Measurements from ENCODE around the gene LYAR.

LYAR gene

DNA sequence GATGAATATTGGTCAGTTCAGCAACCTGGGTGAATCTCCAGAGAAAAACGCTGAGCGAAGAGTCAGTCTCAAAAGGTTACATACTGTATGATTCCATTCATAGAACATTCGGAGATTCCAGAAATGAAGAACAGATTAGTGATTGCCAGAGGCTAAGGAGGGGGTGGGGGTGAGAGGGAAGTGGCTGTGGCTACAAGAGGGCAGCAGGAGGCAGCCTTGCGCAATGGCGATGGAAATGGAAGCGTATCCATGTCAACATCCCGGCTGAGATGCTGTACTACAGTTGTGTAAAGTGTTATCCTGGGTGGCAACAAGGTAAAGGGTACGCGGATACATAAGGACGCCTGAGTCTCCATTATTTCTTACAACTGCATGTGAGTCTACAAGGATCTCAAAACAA lies 18.0 kb downstream of the LYAR start:
- Histone ChIP-seq H3K9ac (no peak overlapping the region), H4K20me1 (ENCODE audit: insufficient read depth) (no peaks in the 10 kb centered on the region), H3K4me2 (no peak overlapping the region), H3K36me3 (ENCODE audit: insufficient read depth) (no peaks in the 10 kb centered on the region), H3K4me1 (ENCODE audit: low read depth, poor library complexity, severe bottlenecking) (no peaks in the 10 kb centered on the region), H3K27ac (no peak overlapping the region), H2AFZ (ENCODE audit: low read depth) (no peak overlapping the region), H3K79me2 (ENCODE audit: insufficient read depth, low read depth) (no peaks in the 10 kb centered on the region), H3K4me3 (IDR thresholded peaks at IDR 0.05; ENCODE audit: insufficient read depth, low read depth, low read length) (no peak overlapping the region), H3K27me3 (ENCODE audit: insufficient read depth, low read depth) (no peaks in the 10 kb centered on the region)
- TF ChIP-seq, protein P1, sequence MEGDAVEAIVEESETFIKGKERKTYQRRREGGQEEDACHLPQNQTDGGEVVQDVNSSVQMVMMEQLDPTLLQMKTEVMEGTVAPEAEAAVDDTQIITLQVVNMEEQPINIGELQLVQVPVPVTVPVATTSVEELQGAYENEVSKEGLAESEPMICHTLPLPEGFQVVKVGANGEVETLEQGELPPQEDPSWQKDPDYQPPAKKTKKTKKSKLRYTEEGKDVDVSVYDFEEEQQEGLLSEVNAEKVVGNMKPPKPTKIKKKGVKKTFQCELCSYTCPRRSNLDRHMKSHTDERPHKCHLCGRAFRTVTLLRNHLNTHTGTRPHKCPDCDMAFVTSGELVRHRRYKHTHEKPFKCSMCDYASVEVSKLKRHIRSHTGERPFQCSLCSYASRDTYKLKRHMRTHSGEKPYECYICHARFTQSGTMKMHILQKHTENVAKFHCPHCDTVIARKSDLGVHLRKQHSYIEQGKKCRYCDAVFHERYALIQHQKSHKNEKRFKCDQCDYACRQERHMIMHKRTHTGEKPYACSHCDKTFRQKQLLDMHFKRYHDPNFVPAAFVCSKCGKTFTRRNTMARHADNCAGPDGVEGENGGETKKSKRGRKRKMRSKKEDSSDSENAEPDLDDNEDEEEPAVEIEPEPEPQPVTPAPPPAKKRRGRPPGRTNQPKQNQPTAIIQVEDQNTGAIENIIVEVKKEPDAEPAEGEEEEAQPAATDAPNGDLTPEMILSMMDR (conservative IDR thresholded peaks at IDR 0.05; ENCODE audit: low read depth, low read length), result no peak

DNA sequence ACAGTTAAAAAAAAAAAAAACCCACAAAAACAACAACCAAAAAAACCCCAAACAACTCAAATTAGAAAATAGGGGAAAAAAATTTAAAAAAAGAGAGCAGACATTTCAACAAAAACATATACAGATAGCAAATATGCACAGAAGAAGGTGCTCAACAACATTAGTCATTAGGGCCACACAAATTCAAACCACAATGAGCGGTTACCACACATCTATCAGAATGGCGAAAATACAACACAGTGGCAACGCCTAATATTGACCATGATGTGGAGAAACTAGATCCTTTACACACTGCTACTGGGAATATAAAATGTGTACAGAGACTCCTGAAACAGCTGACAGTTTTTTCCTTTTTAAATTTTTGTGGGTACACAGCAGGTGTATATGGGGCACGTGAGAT lies 19.4 kb downstream of the LYAR start:
- H3K27ac ChIP-seq, result no peak overlapping the region
- no peak overlapping the region for H3K4me2 ChIP-seq
- no peaks in the 10 kb centered on the region for H3K79me2 ChIP-seq (ENCODE audit: insufficient read depth, low read depth)
- no peaks in the 10 kb centered on the region for H3K36me3 ChIP-seq (ENCODE audit: insufficient read depth)
- TF ChIP-seq, protein P1 (conservative IDR thresholded peaks at IDR 0.05; ENCODE audit: low read depth, low read length), result no peak
- no peak overlapping the region for H2AFZ ChIP-seq (ENCODE audit: low read depth)
- H3K27me3 ChIP-seq (ENCODE audit: insufficient read depth, low read depth), result no peaks in the 10 kb centered on the region
- H3K4me3 ChIP-seq (IDR thresholded peaks at IDR 0.05; ENCODE audit: insufficient read depth, low read depth, low read length), result no peak overlapping the region
- H3K9ac ChIP-seq, result no peak overlapping the region
- no peaks in the 10 kb centered on the region for H3K4me1 ChIP-seq (ENCODE audit: low read depth, poor library complexity, severe bottlenecking)
- H4K20me1 ChIP-seq (ENCODE audit: insufficient read depth), result no peaks in the 10 kb centered on the region

DNA sequence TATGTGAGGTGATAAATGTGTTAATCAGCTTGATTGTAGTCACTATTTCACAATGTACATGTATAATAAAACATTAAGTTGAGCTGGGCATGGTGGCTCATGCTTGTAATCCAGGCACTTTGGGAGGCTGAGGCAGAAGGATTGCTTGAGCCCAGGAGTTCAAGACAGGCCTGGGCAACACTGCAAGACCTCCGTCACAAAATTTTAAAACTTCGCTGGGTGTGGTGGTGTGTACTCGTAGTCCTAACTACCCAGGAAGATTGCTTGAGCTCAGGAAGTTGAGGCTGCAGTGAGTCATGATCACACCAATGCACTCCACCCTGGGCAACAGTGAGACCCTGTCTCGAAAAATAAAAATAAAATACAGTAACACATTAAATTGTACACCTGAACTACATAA lies 20.1 kb downstream of the LYAR start:
- Histone ChIP-seq H3K36me3 (ENCODE audit: insufficient read depth) (no peaks in the 10 kb centered on the region), H3K27ac (no peak overlapping the region), H3K4me1 (ENCODE audit: low read depth, poor library complexity, severe bottlenecking) (no peaks in the 10 kb centered on the region), H3K4me3 (IDR thresholded peaks at IDR 0.05; ENCODE audit: insufficient read depth, low read depth, low read length) (no peak overlapping the region), H3K79me2 (ENCODE audit: insufficient read depth, low read depth) (no peaks in the 10 kb centered on the region), H2AFZ (ENCODE audit: low read depth) (no peak overlapping the region), H3K9ac (no peak overlapping the region), H3K27me3 (ENCODE audit: insufficient read depth, low read depth) (no peaks in the 10 kb centered on the region), H4K20me1 (ENCODE audit: insufficient read depth) (no peaks in the 10 kb centered on the region), H3K4me2 (no peak overlapping the region)
- TF ChIP-seq, protein P1 (conservative IDR thresholded peaks at IDR 0.05; ENCODE audit: low read depth, low read length), result no peak

DNA sequence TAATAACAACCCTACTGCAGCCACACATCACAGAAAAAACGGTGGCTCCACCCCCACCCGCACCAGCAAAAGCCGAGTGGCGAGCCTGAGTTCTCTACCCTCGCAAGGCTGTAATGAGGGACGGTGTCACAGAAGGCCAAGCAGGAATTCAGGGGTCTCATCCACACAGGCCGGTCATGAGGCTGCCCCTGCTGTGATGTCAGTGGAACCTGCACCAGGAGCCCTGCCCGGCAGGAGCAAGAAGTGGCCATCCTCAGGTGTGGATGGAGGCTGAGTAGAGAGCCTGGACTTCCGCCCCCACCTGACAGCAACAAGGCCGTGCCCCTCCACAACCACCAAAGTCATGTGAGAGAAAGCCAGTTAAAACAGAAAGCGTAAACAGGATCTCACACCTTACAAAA lies 20.6 kb downstream of the LYAR start:
- H3K4me2 ChIP-seq, result no peak overlapping the region
- H3K27ac ChIP-seq, result no peak overlapping the region
- H3K9ac ChIP-seq, result no peak overlapping the region
- H3K27me3 ChIP-seq (ENCODE audit: insufficient read depth, low read depth), result no peaks in the 10 kb centered on the region
- TF ChIP-seq, protein P1 (conservative IDR thresholded peaks at IDR 0.05; ENCODE audit: low read depth, low read length), result no peak
- no peaks in the 10 kb centered on the region for H3K79me2 ChIP-seq (ENCODE audit: insufficient read depth, low read depth)
- H4K20me1 ChIP-seq (ENCODE audit: insufficient read depth), result no peaks in the 10 kb centered on the region
- no peaks in the 10 kb centered on the region for H3K36me3 ChIP-seq (ENCODE audit: insufficient read depth)
- H3K4me3 ChIP-seq (IDR thresholded peaks at IDR 0.05; ENCODE audit: insufficient read depth, low read depth, low read length), result no peak overlapping the region
- H3K4me1 ChIP-seq (ENCODE audit: low read depth, poor library complexity, severe bottlenecking), result no peaks in the 10 kb centered on the region
- no peak overlapping the region for H2AFZ ChIP-seq (ENCODE audit: low read depth)

DNA sequence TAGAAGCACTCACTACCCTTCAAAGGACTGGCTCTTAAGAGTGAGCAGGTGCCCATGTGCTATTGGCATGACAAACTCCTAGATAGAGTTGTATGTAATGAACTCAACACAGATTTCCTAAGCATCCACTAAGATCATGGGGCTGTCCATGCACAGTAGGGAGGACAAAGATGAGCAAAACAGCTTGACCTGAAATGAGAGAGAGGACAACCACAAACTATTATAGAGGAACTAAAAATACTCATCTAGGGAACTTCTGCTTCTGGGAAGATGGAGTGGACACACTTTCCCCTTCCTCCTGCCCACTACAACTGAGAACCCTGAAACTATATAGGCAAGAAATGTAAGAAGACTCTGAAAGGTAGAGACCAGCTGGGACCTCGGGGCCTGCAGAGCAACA lies 21.2 kb downstream of the LYAR start:
- Histone ChIP-seq H3K79me2 (ENCODE audit: insufficient read depth, low read depth) (no peaks in the 10 kb centered on the region), H3K4me1 (ENCODE audit: low read depth, poor library complexity, severe bottlenecking) (no peaks in the 10 kb centered on the region), H3K27ac (no peak overlapping the region), H3K4me3 (IDR thresholded peaks at IDR 0.05; ENCODE audit: insufficient read depth, low read depth, low read length) (no peak overlapping the region), H3K27me3 (ENCODE audit: insufficient read depth, low read depth) (no peaks in the 10 kb centered on the region), H3K4me2 (no peak overlapping the region), H3K9ac (no peak overlapping the region), H2AFZ (ENCODE audit: low read depth) (no peak overlapping the region), H4K20me1 (ENCODE audit: insufficient read depth) (no peaks in the 10 kb centered on the region), H3K36me3 (ENCODE audit: insufficient read depth) (no peaks in the 10 kb centered on the region)
- TF ChIP-seq, protein P1 (conservative IDR thresholded peaks at IDR 0.05; ENCODE audit: low read depth, low read length), result no peak
